ENCODE results near the gene NDST1.

DNA sequence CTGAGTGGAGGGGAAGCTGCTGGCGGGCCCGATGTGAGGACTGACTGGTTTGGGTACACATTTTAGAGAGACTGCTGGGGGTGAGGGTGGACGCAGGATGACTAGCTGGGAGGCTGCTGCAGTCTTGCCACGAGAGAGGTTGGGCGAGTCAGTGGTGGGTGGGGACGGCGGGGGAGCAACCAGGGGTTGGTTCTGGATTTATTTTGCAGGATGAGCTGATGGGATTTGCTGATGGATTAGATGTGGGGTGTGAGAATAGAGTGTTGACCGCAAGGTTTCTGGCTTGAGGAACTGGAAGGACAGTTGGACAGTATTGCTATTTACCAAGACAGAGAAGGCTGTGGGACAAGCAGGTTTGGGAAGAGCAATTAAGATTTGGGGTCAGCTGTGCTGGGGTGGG is 5.8 kb upstream of the NDST1 start:
- TF ChIP-seq, protein P1, sequence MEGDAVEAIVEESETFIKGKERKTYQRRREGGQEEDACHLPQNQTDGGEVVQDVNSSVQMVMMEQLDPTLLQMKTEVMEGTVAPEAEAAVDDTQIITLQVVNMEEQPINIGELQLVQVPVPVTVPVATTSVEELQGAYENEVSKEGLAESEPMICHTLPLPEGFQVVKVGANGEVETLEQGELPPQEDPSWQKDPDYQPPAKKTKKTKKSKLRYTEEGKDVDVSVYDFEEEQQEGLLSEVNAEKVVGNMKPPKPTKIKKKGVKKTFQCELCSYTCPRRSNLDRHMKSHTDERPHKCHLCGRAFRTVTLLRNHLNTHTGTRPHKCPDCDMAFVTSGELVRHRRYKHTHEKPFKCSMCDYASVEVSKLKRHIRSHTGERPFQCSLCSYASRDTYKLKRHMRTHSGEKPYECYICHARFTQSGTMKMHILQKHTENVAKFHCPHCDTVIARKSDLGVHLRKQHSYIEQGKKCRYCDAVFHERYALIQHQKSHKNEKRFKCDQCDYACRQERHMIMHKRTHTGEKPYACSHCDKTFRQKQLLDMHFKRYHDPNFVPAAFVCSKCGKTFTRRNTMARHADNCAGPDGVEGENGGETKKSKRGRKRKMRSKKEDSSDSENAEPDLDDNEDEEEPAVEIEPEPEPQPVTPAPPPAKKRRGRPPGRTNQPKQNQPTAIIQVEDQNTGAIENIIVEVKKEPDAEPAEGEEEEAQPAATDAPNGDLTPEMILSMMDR (IDR thresholded peaks at IDR 0.05 in 4 of 5, conservative IDR thresholded peaks at IDR 0.05 in 1 of 5) = no peak
- TF ChIP-seq POLR2A (IDR thresholded peaks at IDR 0.05) = no peak

Data from gastrocnemius medialis (tissue), 4 donors.